ENCODE data around the gene CNOT3. TPM values are rescaled to one million over a fixed set of nuclear protein-coding genes. Genes with fewer than 3 reads are reported as not detected.

CNOT3 gene
- total and polyA plus RNA-seq, 2 of the 13 experiments (the other 11 are each of a cell fraction or from before 2014, with no cell fraction given): 4.3 to 5.8 TPM

- TF ChIP-seq ZBTB2 (CRISPR knock-in tag; IDR thresholded peaks at IDR 0.05; ENCODE audit: low read depth) (peak; percentile 74; the same call in 1 of the 2 replicates), ZNF343 (CRISPR knock-in tag; IDR thresholded peaks at IDR 0.05) (no peak), TFDP1 (CRISPR knock-in tag; IDR thresholded peaks at IDR 0.05; ENCODE audit: borderline replicate concordance) (peak; percentile 53; the same call in 1 of the 2 replicates), ATF6 (CRISPR knock-in tag; conservative IDR thresholded peaks at IDR 0.05) (no peak), MAZ (IDR thresholded peaks at IDR 0.05; ENCODE audit: borderline replicate concordance, low read depth, low read length) (peak; percentile 95), MAZ (CRISPR knock-in tag; IDR thresholded peaks at IDR 0.05; ENCODE audit: low read depth) (peak; percentile 78), MAFG (CRISPR knock-in tag; IDR thresholded peaks at IDR 0.05) (no peak), ZNF282 (IDR thresholded peaks at IDR 0.05; ENCODE audit: partially characterized antibody) (no peak), FUBP1 (CRISPR knock-in tag; IDR thresholded peaks at IDR 0.05; ENCODE audit: borderline replicate concordance) (no peak), ZMYM4 (CRISPR knock-in tag; IDR thresholded peaks at IDR 0.05) (no peak), ZNF207 (IDR thresholded peaks at IDR 0.05; ENCODE audit: borderline replicate concordance) (no peak), TAF1 (CRISPR knock-in tag; IDR thresholded peaks at IDR 0.05) (peak; percentile 67; the same call in 1 of the 2 replicates), CREB1 (IDR thresholded peaks at IDR 0.05) (peak; percentile 83), CREB1 (CRISPR knock-in tag; IDR thresholded peaks at IDR 0.05) (peak; percentile 32; the same call in 1 of the 2 replicates), POGZ (CRISPR knock-in tag; IDR thresholded peaks at IDR 0.05) (no peak; the same call in 1 of the 2 replicates), FOXK1 (CRISPR knock-in tag; IDR thresholded peaks at IDR 0.05; ENCODE audit: borderline replicate concordance, low read depth) (peak; percentile 26; the same call in 1 of the 2 replicates), KDM4B (CRISPR knock-in tag; IDR thresholded peaks at IDR 0.05) (no peak), YEATS2 (CRISPR knock-in tag; IDR thresholded peaks at IDR 0.05; ENCODE audit: borderline replicate concordance) (peak; percentile 38; the same call in 1 of the 2 replicates), TBX3 (IDR thresholded peaks at IDR 0.05; ENCODE audit: borderline replicate concordance) (peak; percentile 75; the same call in 1 of the 2 replicates), DDIT3 (CRISPR knock-in tag; IDR thresholded peaks at IDR 0.05) (no peak), SRSF1 (optimal IDR thresholded peaks at IDR 0.05; ENCODE audit: low read depth, low read length) (no peak), AGO2 (optimal IDR thresholded peaks at IDR 0.05; ENCODE audit: low read depth, low read length) (no peak)
These were observed 52.4 kb downstream of the CNOT3 start (continued) for GRCh38 chr19:54189735-54190502.

Data from HepG2 (cell line).